Measurements from ENCODE around the gene TNFAIP6. TPM values are rescaled to one million over a fixed set of nuclear protein-coding genes. Genes with fewer than 3 reads are reported as not detected.
"Not testable (repeated sequence)": the region's sequence is repeated elsewhere in the genome, so short reads cannot be mapped to it uniquely, and the experiment has no call there.

TNFAIP6 gene
- total RNA-seq, 1 donor from 2014 or later = not detected

- DNase-seq (ENCODE audit: low read depth in 2 of 2) = no peak
Measured at GRCh38 chr2:151417650-151418049, 60.3 kb downstream of the TNFAIP6 start.

- not testable (repeated sequence) for DNase-seq (ENCODE audit: low read depth in 2 of 2)
Measured at GRCh38 chr2:151421681-151422080, 64.3 kb downstream of the TNFAIP6 start.

- no peak for DNase-seq (ENCODE audit: low read depth in 2 of 2)
Measured at GRCh38 chr2:151422917-151423439, 65.6 kb downstream of the TNFAIP6 start.

DNA sequence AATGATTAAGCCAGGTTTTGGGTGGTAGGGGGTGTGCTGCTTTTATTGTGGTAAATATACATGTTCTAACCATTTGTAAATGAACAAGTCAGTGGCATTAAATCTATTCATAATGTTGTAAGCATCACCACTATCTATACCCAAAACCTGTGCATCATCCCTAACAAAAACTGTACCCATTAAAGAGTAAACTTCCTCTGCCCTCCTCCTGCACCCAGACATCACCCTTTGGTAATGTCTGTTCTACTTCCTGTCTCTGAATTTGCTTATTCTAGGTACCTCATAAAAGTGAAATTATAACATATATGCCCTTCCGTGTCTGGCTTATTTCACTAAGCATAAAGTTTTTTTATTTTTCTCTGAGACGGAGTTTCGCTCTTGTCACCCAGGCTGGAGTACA lies 66.4 kb downstream of the TNFAIP6 start:
- no peak for DNase-seq (ENCODE audit: low read depth in 2 of 2)

Other genes starting within 250 kb of the TNFAIP6 start
- 1.6 and 1.7 TPM in 2 replicates for gene RBM43, start 95.7 kb upstream of the TNFAIP6 start, total RNA-seq
- 11.0 and 12.3 TPM in 2 replicates for gene NMI, start 67.9 kb upstream of the TNFAIP6 start, total RNA-seq
- 22.4 and 23.2 TPM in 2 replicates for gene RIF1, start 52.3 kb downstream of the TNFAIP6 start, total RNA-seq